Body of pancreas (tissue), 4 donors: ENCODE measurements around the gene SAXO2.

ENCODE experiments used
- CTCF ChIP-seq, 7 experiments: fragments of 450-650 bp in 4 of 7; fragments of 200-600 bp in 3 of 7; sonication (generic) in 3 of 7; IDR thresholded peaks; one replicate each; pipeline ENCODE4 v1.5.1; 2016 to 2019; ENCODE audit warnings: antibody characterized with exemption in 7 of 7
- POLR2A ChIP-seq, 3 donors: fragments of 450-650 bp; IDR thresholded peaks; one replicate each; pipeline ENCODE4 v1.6.1; 2016; ENCODE audit warnings: antibody characterized with exemption in 3 of 3, mild to moderate bottlenecking in 2 of 3

- TF ChIP-seq CTCF (IDR thresholded peaks at IDR 0.05) (no peak), POLR2A (IDR thresholded peaks at IDR 0.05) (no peak)
Observed at GRCh38 chr15:82298520-82298919, 35.9 kb downstream of the SAXO2 start.
